ENCODE data around the gene EXD3. TPM values are rescaled to one million over a fixed set of nuclear protein-coding genes. Genes with fewer than 3 reads are reported as not detected.

The EXD3 gene
- total RNA-seq, 3 donors from 2014 or later: 7.7 to 28.7 (median 20.6) TPM

- Histone ChIP-seq H3K27ac (peak overlapping the region; percentile 89 to 93), H3K36me3 (no peaks in the 10 kb centered on the region), H3K4me1 (peaks cover 14 to 35% of the 10 kb centered on the region in 2 donors), H3K27me3 (peaks cover 0 to 2% of the 10 kb centered on the region in 2 donors), H3K4me3 (peak overlapping the region; percentile 2 to 56 (median 38)), H3K9me3 (no peaks in the 10 kb centered on the region)
- intact Hi-C loops (cut with DNase I; ENCODE audit: low total_unique reads): no loop called here
- DNase-seq (ENCODE audit: low spot score in 2 of 2): peak in 1 of 2 donors; percentile 50
- TF ChIP-seq POLR2AphosphoS5 (IDR thresholded peaks at IDR 0.05): no peak
- TF ChIP-seq POLR2A (IDR thresholded peaks at IDR 0.05): no peak
- TF ChIP-seq CTCF (IDR thresholded peaks at IDR 0.05): no peak
These were observed 116.7 kb downstream of the EXD3 start for GRCh38 chr9:137306066-137306849.

GRCh38 chr9:137305798-137306065 lies 117.2 kb downstream of the EXD3 start:
- intact Hi-C loops (cut with DNase I; ENCODE audit: low total_unique reads): no loop called here

DNA sequence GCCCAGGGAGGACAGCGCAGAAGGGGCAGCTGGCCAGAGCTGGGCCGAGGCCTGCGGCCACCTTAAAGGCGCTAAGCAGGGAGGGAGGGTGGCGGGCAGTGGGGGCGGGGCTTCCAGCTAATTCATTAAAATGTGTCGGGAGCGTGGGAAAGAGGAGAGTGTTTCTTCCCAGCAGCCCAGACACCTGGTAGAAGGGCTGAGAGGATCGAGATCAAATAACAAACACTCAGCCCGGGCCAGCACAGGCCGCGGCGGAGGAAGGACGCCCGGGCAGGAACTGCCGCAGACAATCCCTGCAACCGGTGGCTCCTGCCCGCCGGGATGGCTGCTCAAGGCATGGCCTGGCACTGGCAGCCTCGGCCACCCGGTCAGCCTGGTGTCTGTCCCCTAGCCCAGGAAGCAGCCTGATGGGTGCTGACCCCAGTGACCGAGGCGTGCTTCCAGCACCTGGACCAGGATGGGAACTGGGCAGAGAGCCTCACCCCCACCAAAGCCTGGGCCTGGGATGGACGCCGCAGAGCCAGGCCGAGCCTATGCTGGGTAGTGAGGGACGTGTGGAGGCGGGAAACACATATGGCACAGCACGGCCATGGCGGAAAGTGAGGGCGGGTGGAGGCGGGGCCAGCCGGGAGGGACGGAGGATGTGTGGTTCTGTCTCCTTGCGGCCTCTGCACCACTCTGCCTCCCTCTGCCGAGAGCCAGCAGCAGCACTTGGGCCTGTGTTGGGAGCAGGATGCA lies 117.7 kb downstream of the EXD3 start:
- DNase-seq (ENCODE audit: low spot score in 2 of 2): peak in 1 of 2 donors; percentile 76
- TF ChIP-seq POLR2AphosphoS5 (IDR thresholded peaks at IDR 0.05): peak in 1 of 3 donors; percentile 22
- no peak for TF ChIP-seq POLR2A (IDR thresholded peaks at IDR 0.05)
- peak in 1 of 3 donors; percentile 14 for TF ChIP-seq CTCF (IDR thresholded peaks at IDR 0.05)
- Histone ChIP-seq H3K4me1 (peaks cover 14 to 35% of the 10 kb centered on the region in 2 donors), H3K4me3 (peak overlapping the region; percentile 3 to 56 (median 38)), H3K27me3 (peaks cover 0 to 2% of the 10 kb centered on the region in 2 donors), H3K9me3 (no peaks in the 10 kb centered on the region), H3K36me3 (no peaks in the 10 kb centered on the region), H3K27ac (peak overlapping the region; percentile 89 to 93)
- intact Hi-C loops (cut with DNase I; ENCODE audit: low total_unique reads): no loop called here

More at GRCh38 chr9:137305798-137306065, 117.2 kb downstream of the EXD3 start:
- peak overlapping the region; percentile 89 to 93 for H3K27ac ChIP-seq
- H3K27me3 ChIP-seq: peaks cover 0 to 2% of the 10 kb centered on the region in 2 donors
- no peak for DNase-seq (ENCODE audit: low spot score in 2 of 2)
- H3K9me3 ChIP-seq: no peaks in the 10 kb centered on the region
- peaks cover 14 to 35% of the 10 kb centered on the region in 2 donors for H3K4me1 ChIP-seq
- TF ChIP-seq POLR2AphosphoS5 (IDR thresholded peaks at IDR 0.05) (no peak), CTCF (IDR thresholded peaks at IDR 0.05) (peak in 1 of 3 donors; percentile 2)
- no peaks in the 10 kb centered on the region for H3K36me3 ChIP-seq
- peak overlapping the region; percentile 3 to 56 (median 38) for H3K4me3 ChIP-seq

- peaks cover 14 to 35% of the 10 kb centered on the region in 2 donors for H3K4me1 ChIP-seq
- TF ChIP-seq CTCF (IDR thresholded peaks at IDR 0.05): no peak
- no peak for TF ChIP-seq POLR2A (IDR thresholded peaks at IDR 0.05)
- TF ChIP-seq POLR2AphosphoS5 (IDR thresholded peaks at IDR 0.05): no peak
- no peaks in the 10 kb centered on the region for H3K36me3 ChIP-seq
- peak overlapping the region in 2 of 3 donors; percentile 38 to 56 for H3K4me3 ChIP-seq
- H3K27me3 ChIP-seq: peaks cover 0 to 2% of the 10 kb centered on the region in 2 donors
- intact Hi-C loops (cut with DNase I; ENCODE audit: low total_unique reads): no loop called here
- H3K27ac ChIP-seq: peak overlapping the region; percentile 89 to 93
- no peak for DNase-seq (ENCODE audit: low spot score in 2 of 2)
- no peaks in the 10 kb centered on the region for H3K9me3 ChIP-seq
These were observed 118.4 kb downstream of the EXD3 start for GRCh38 chr9:137304383-137305059.

Measured in breast epithelium (tissue), 4 donors.